ENCODE results near the gene PCDHGB5. TPM values are rescaled to one million over a fixed set of nuclear protein-coding genes. Genes with fewer than 3 reads are reported as not detected.

Gene PCDHGB5
- polyA plus RNA-seq, 1 of the 3 experiments (the other 2 are of a cell fraction): 0.15 TPM

DNA sequence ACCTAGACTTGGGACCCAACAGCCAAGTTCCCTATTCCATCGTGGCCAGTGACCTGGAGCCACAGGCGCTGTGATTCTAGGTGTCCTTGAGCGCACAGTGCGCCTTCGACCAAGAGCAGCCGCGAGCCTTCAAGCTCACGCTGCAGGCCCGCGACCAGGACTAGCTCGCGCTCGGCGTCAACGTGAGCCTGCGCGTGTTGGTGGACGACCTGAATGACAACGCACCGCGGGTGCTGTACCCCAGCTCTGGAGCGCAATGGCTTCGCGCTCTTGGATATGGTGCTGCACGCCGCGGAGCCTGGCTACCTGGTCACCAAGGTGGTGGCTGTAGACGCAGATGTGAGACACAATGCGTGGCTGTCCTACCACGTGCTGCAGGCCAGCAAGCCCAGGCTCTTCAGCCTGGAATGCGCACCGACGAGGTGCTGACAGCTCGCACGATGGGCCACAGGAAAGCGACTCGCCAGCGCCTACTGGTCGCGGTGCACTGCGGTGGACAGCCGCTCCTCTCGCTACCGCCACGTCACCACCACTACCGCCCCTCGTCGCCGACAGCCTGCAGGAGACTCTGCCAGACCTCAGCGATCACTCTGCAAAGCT lies 43.9 kb downstream of the PCDHGB5 start:
- Histone ChIP-seq H3K9ac (no peak overlapping the region), H3F3A (replicated peaks; ENCODE audit: insufficient read depth) (no peaks in the 10 kb centered on the region), H2AFZ (ENCODE audit: low read depth) (no peak overlapping the region), H3K79me2 (ENCODE audit: insufficient read depth) (no peaks in the 10 kb centered on the region), H3K9me2 (no peaks in the 10 kb centered on the region), H3K27ac (ENCODE audit: low read depth in 2 of 2, low read length in 1 of 2) (no peak overlapping the region), H3K4me1 (ENCODE audit: control insufficient read depth in 1 of 2, insufficient read depth in 2 of 2, low read depth in 1 of 2, low read length in 1 of 2) (no peaks in the 10 kb centered on the region), H3K4me2 (no peak overlapping the region), H3K36me3 (replicated peaks in 1 of 2; ENCODE audit: control insufficient read depth in 1 of 2, insufficient read depth in 2 of 2, low read length in 1 of 2) (no peaks in the 10 kb centered on the region), H3K27me3 (ENCODE audit: insufficient read depth) (no peaks in the 10 kb centered on the region), H3K9me3 (peaks cover 4% of the 10 kb centered on the region; the same call in 1 of the 2 replicates), H4K20me1 (ENCODE audit: insufficient read depth) (no peaks in the 10 kb centered on the region), H3K4me3 (ENCODE audit: low read depth in 2 of 2, low read length in 1 of 2) (no peak overlapping the region)
- WGBS (ENCODE audit: low lambda C conversion rate): 92% methylated on average over 38 of the region's 50 CpGs
- TF ChIP-seq MEF2A (IDR thresholded peaks at IDR 0.05; ENCODE audit: borderline replicate concordance, low read depth): no peak
- TF ChIP-seq TAF1 (IDR thresholded peaks at IDR 0.05; ENCODE audit: borderline replicate concordance, low read depth, low read length): no peak
- TF ChIP-seq, protein P1, sequence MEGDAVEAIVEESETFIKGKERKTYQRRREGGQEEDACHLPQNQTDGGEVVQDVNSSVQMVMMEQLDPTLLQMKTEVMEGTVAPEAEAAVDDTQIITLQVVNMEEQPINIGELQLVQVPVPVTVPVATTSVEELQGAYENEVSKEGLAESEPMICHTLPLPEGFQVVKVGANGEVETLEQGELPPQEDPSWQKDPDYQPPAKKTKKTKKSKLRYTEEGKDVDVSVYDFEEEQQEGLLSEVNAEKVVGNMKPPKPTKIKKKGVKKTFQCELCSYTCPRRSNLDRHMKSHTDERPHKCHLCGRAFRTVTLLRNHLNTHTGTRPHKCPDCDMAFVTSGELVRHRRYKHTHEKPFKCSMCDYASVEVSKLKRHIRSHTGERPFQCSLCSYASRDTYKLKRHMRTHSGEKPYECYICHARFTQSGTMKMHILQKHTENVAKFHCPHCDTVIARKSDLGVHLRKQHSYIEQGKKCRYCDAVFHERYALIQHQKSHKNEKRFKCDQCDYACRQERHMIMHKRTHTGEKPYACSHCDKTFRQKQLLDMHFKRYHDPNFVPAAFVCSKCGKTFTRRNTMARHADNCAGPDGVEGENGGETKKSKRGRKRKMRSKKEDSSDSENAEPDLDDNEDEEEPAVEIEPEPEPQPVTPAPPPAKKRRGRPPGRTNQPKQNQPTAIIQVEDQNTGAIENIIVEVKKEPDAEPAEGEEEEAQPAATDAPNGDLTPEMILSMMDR (IDR thresholded peaks at IDR 0.05): no peak
- TF ChIP-seq FOXM1 (IDR thresholded peaks at IDR 0.05; ENCODE audit: low read depth): no peak
- no peak for TF ChIP-seq ELF1 (IDR thresholded peaks at IDR 0.05)
- TF ChIP-seq, protein P2, sequence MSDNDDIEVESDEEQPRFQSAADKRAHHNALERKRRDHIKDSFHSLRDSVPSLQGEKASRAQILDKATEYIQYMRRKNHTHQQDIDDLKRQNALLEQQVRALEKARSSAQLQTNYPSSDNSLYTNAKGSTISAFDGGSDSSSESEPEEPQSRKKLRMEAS (IDR thresholded peaks at IDR 0.05; ENCODE audit: low read depth): no peak
- no peak for TF ChIP-seq NFIC (IDR thresholded peaks at IDR 0.05; ENCODE audit: borderline replicate concordance)
- TF ChIP-seq YY1 (IDR thresholded peaks at IDR 0.05; ENCODE audit: low read depth): no peak
- TF ChIP-seq TCF12 (IDR thresholded peaks at IDR 0.05): no peak
- TF ChIP-seq, protein P3, sequence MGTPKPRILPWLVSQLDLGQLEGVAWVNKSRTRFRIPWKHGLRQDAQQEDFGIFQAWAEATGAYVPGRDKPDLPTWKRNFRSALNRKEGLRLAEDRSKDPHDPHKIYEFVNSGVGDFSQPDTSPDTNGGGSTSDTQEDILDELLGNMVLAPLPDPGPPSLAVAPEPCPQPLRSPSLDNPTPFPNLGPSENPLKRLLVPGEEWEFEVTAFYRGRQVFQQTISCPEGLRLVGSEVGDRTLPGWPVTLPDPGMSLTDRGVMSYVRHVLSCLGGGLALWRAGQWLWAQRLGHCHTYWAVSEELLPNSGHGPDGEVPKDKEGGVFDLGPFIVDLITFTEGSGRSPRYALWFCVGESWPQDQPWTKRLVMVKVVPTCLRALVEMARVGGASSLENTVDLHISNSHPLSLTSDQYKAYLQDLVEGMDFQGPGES (IDR thresholded peaks at IDR 0.05; ENCODE audit: low read depth, low read length): no peak
- no peak for TF ChIP-seq EP300 (IDR thresholded peaks at IDR 0.05; ENCODE audit: borderline replicate concordance in 1 of 2, low read depth in 1 of 2, low read length in 1 of 2)
- TF ChIP-seq, protein P4, sequence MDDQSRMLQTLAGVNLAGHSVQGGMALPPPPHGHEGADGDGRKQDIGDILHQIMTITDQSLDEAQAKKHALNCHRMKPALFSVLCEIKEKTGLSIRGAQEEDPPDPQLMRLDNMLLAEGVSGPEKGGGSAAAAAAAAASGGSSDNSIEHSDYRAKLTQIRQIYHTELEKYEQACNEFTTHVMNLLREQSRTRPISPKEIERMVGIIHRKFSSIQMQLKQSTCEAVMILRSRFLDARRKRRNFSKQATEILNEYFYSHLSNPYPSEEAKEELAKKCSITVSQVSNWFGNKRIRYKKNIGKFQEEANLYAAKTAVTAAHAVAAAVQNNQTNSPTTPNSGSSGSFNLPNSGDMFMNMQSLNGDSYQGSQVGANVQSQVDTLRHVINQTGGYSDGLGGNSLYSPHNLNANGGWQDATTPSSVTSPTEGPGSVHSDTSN (IDR thresholded peaks at IDR 0.05): no peak
- no peak for TF ChIP-seq RAD21 (IDR thresholded peaks at IDR 0.05; ENCODE audit: low read length)
- TF ChIP-seq, protein P5, sequence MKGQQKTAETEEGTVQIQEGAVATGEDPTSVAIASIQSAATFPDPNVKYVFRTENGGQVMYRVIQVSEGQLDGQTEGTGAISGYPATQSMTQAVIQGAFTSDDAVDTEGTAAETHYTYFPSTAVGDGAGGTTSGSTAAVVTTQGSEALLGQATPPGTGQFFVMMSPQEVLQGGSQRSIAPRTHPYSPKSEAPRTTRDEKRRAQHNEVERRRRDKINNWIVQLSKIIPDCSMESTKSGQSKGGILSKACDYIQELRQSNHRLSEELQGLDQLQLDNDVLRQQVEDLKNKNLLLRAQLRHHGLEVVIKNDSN (IDR thresholded peaks at IDR 0.05; ENCODE audit: borderline replicate concordance, low read depth): no peak
- no peak for TF ChIP-seq TEAD4 (IDR thresholded peaks at IDR 0.05; ENCODE audit: borderline replicate concordance, insufficient read depth)
- no peak for TF ChIP-seq RFX5 (IDR thresholded peaks at IDR 0.05; ENCODE audit: low read length)
- no peak for TF ChIP-seq SMC3 (IDR thresholded peaks at IDR 0.05; ENCODE audit: low read depth, low read length)
- TF ChIP-seq JUND (IDR thresholded peaks at IDR 0.05): no peak
- TF ChIP-seq, protein P6, sequence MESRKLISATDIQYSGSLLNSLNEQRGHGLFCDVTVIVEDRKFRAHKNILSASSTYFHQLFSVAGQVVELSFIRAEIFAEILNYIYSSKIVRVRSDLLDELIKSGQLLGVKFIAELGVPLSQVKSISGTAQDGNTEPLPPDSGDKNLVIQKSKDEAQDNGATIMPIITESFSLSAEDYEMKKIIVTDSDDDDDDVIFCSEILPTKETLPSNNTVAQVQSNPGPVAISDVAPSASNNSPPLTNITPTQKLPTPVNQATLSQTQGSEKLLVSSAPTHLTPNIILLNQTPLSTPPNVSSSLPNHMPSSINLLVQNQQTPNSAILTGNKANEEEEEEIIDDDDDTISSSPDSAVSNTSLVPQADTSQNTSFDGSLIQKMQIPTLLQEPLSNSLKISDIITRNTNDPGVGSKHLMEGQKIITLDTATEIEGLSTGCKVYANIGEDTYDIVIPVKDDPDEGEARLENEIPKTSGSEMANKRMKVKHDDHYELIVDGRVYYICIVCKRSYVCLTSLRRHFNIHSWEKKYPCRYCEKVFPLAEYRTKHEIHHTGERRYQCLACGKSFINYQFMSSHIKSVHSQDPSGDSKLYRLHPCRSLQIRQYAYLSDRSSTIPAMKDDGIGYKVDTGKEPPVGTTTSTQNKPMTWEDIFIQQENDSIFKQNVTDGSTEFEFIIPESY (IDR thresholded peaks at IDR 0.05; ENCODE audit: borderline replicate concordance, low read depth): no peak
- ChIA-PET CTCF (interaction anchor here (1.4 to 1.5 kb wide), 2 partner anchors 116 to 126 kb away, joined by 4 to 5 read pairs; no protein-coding TSS in a partner anchor), POLR2A (no interaction called here)
- DNase-seq: no peak

Data from SK-N-SH (cell line).